H1 (cell line): ENCODE measurements around the gene CELSR3. TPM values are rescaled to one million over a fixed set of nuclear protein-coding genes. Genes with fewer than 3 reads are reported as not detected.
A peak's percentile ranks its signal among the peaks of the same experiment; 100 is the strongest.

Experiments used
- ASH2L ChIP-seq: fragments of 200-600, 300-600 bp; sonication (generic); IDR thresholded peaks from one replicate; pipeline ENCODE4 v1.7.1; 2017; ENCODE audit warnings: low read length
- CTBP2 ChIP-seq: IDR thresholded peaks from 2 replicates; pipeline ENCODE4 v1.7.0; 2011; ENCODE audit warnings: borderline replicate concordance, mild to moderate bottlenecking, moderate library complexity, mixed read lengths, low read length; ENCODE audit not compliant: insufficient read depth, insufficient read length
- EGR1 ChIP-seq: IDR thresholded peaks from 2 replicates; pipeline ENCODE4 v1.6.1; 2011; ENCODE audit warnings: low read depth, low read length, borderline replicate concordance
- GABPA ChIP-seq: IDR thresholded peaks from 2 replicates; pipeline ENCODE4 v1.6.1; 2011; ENCODE audit warnings: mild to moderate bottlenecking, low read length, moderate library complexity, borderline replicate concordance; ENCODE audit not compliant: insufficient read depth
- HDAC6 ChIP-seq: IDR thresholded peaks from one replicate; pipeline ENCODE4 v1.7.1; 2012; ENCODE audit warnings: low read depth, mild to moderate bottlenecking, inconsistent platforms, low read length, moderate library complexity
- KDM4A ChIP-seq: IDR thresholded peaks from one replicate; pipeline ENCODE4 v1.7.1; 2012; ENCODE audit warnings: low read depth, mild to moderate bottlenecking, moderate library complexity, low read length, inconsistent platforms; ENCODE audit not compliant: severe bottlenecking
- POLR2AphosphoS5 ChIP-seq: IDR thresholded peaks from 2 replicates; pipeline ENCODE4 v1.6.1; 2011; ENCODE audit warnings: low read depth, low read length
- RAD21 ChIP-seq, 2 experiments: IDR thresholded peaks in 1 of 2; conservative IDR thresholded peaks in 1 of 2; 2 replicates each; pipeline ENCODE4 v1.6.1; 2011; ENCODE audit warnings: low read depth in 2 of 2, low read length in 2 of 2, improper control_type of control experiment in 1 of 2, inconsistent platforms in 1 of 2, mild to moderate bottlenecking in 1 of 2, moderate library complexity in 1 of 2
- RFX5 ChIP-seq: IDR thresholded peaks from 2 replicates; pipeline ENCODE4 v1.6.1; 2011; ENCODE audit warnings: low read depth, low read length, improper control_type of control experiment, borderline replicate concordance
- RNF2 ChIP-seq: fragments of 200-900, 300-1000 bp; sonication (generic); IDR thresholded peaks from 2 replicates; pipeline ENCODE4 v1.7.1; 2016; ENCODE audit warnings: borderline replicate concordance, low read depth, mild to moderate bottlenecking, antibody characterized with exemption, low read length; ENCODE audit not compliant: poor library complexity, severe bottlenecking; ENCODE audit errors: missing control alignments
- SAP30 ChIP-seq: fragments of 300-600 bp; sonication (generic); IDR thresholded peaks from 2 replicates; pipeline ENCODE4 v1.7.1; 2012; ENCODE audit warnings: low read length, moderate library complexity, mild to moderate bottlenecking, inconsistent platforms; ENCODE audit not compliant: insufficient read depth, insufficient replicate concordance
- SIX5 ChIP-seq: IDR thresholded peaks from 2 replicates; pipeline ENCODE4 v1.6.1; 2011; ENCODE audit warnings: mild to moderate bottlenecking, low read depth, low read length
- SP1 ChIP-seq: IDR thresholded peaks from 2 replicates; pipeline ENCODE4 v1.6.1; 2011; ENCODE audit warnings: low read depth, low read length
- SUZ12 ChIP-seq: fragments of 200-600 bp; sonication (generic); IDR thresholded peaks from 2 replicates; pipeline ENCODE4 v1.6.1; 2012; ENCODE audit warnings: mild to moderate bottlenecking, inconsistent platforms, low read length, moderate library complexity, mixed read lengths
- TAF1 ChIP-seq: IDR thresholded peaks from 2 replicates; pipeline ENCODE4 v1.6.1; 2011; ENCODE audit warnings: mild to moderate bottlenecking, low read depth, low read length
- TBP ChIP-seq: IDR thresholded peaks from 2 replicates; pipeline ENCODE4 v1.6.1; 2011; ENCODE audit warnings: low read depth, low read length, improper control_type of control experiment
- TEAD4 ChIP-seq: IDR thresholded peaks from 2 replicates; pipeline ENCODE4 v1.6.1; 2012; ENCODE audit warnings: low read depth, low read length, inconsistent platforms, mixed read lengths
- polyA plus RNA-seq, 7 experiments: library from polyadenylated mRNA; depleted of rRNA in 3 of 7; stranded (reverse) in 5 of 7; unstranded in 2 of 7; fragments of >200 nt in 5 of 7; fragments of 200-250 nt in 2 of 7; gene quantifications; 1 replicate in 5 of 7; 2 replicates in 1 of 7; 4 replicates in 1 of 7; pipeline versions ENCODE4 v1.2.1 to v1.2.3, GENCODE V29; 2011 to 2013; ENCODE audit warnings: missing spikeins in 2 of 7, mixed read lengths in 2 of 7
- total RNA-seq: library from RNA; stranded (reverse); fragmentation: NEBNext Ultra II Directional; extraction: Animal tissue kit (Norgen Biotek cat#: 25700); gene quantifications from 2 replicates; pipeline ENCODE4 v1.2.1, GENCODE V29; 2021
- TF ChIP-seq, protein P1 (sequence below): IDR thresholded peaks from 2 replicates; pipeline ENCODE4 v1.6.1; 2012; ENCODE audit warnings: inconsistent platforms

Gene CELSR3
- total and polyA plus RNA-seq, 2 of the 8 experiments (the other 6 are each of a cell fraction or from before 2014, with no cell fraction given): 11.6 to 29.5 TPM

DNA sequence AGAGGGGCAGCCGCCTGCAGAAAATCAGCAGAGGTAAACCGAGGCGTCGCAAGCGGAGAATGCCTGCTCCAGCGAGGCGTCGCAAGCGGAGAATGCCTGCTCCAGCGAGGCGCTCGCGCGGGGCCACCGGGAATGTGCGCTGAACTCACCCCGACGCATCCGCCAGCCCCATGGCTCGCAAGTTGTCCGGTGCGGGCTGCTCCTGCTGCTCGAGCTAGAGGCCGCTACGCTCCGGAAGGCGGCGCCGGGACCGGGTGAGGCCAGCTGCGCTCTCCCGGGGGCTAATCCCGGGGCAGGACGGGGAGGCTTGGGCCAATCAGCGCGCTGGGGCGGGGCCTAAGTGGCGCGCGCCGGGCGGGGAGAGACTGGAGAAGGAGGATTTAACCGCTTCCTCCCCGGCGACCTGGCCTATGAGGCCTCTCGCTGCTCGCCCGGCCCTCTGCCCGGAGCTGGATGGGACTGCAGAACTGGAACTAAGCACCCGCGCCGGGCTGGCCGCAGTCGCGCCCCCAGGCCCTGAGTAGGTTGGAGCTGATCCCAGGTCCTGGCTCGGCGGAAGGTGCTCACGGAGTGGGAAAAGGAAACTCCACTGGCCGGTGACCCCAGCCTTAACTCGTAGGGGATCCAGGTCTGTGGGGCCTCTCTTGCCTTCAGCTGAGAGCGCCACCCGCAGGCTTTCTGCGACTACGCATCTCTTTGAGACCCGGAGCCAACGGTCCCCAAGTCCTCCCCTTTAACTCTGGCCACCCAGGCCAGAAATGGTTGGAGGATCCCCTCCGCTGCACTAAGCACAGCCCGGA, 27.3 kb downstream of the CELSR3 start, which contains the start of gene SLC26A6 (continued):
- TF ChIP-seq, protein P1, sequence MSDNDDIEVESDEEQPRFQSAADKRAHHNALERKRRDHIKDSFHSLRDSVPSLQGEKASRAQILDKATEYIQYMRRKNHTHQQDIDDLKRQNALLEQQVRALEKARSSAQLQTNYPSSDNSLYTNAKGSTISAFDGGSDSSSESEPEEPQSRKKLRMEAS: peak; percentile 49
- peak; percentile 64; the same call in 1 of the 2 replicates for TF ChIP-seq SP1
- no peak for TF ChIP-seq HDAC6
- no peak for TF ChIP-seq EGR1
- no peak for TF ChIP-seq RNF2
- TF ChIP-seq KDM4A: peak; percentile 88
- peak; percentile 27 for TF ChIP-seq ASH2L
- TF ChIP-seq GABPA: peak; percentile 29; the same call in 1 of the 2 replicates
- 0 out of 2 replicates have a peak, but pooled peaks have one; percentile 38 for TF ChIP-seq TEAD4
- TF ChIP-seq CTBP2: no peak
- no peak for TF ChIP-seq RFX5
- TF ChIP-seq SAP30: peak; percentile 57
- TF ChIP-seq TAF1: peak; percentile 86
- no peak for TF ChIP-seq SUZ12
- peak; percentile 64 for TF ChIP-seq POLR2AphosphoS5
- peak; percentile 55 to 67 for TF ChIP-seq RAD21 (IDR thresholded peaks at IDR 0.05 in 1 of 2, conservative IDR thresholded peaks at IDR 0.05 in 1 of 2; ENCODE audit: low read depth in 2 of 2, low read length in 2 of 2)
- no peak for TF ChIP-seq SIX5
- TF ChIP-seq TBP: peak; percentile 59; the same call in 1 of the 2 replicates
